ENCODE results near the gene UGT2B7.
"Not testable (repeated sequence)": the region's sequence is repeated elsewhere in the genome, so short reads cannot be mapped to it uniquely, and the experiment has no call there.

DNA sequence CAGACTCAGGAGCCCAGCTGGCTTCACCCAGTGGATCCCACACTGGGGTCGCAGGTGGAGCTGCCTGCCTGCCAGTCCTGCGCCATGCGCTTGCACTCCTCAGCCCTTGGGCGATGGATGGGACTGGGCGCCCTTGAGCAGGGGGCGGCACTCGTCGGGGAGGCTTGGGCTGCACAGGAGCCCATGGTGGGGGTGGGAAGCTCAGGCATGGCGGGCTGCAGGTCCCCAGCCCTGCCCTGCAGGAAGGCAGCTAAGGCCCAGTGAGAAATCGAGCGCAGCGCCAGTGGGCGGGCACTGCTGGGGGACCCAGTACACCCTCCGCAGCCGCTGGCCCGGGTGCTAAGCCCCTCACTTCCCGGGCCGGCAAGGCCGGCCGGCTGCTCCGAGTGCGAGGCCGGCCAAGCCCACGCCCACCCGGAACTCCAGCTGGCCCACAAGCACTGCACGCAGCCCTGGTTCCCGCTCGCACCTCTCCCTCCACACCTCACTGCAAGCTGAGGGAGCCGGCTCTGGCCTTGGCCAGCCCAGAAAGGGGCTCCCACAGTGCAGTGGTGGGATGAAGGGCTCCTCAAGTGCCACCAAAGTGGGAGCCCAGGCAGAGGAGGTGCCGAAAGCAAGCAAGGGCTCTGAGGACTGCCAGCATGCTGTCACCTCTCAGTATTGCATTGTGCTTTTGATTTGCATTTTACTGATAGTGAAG lies 19.0 kb downstream of the UGT2B7 start:
- TF ChIP-seq POLR2A, CTCF, EP300 (IDR thresholded peaks at IDR 0.05): not testable (repeated sequence)
